Ovary (tissue), 9 donors: ENCODE measurements around the gene PCID2. TPM values are rescaled to one million over a fixed set of nuclear protein-coding genes. Genes with fewer than 3 reads are reported as not detected.

Source experiments
- DNase-seq, 5 donors: peaks; one replicate each; pipeline ENCODE4 v3.0.0-alpha.2; 2019 to 2020
- H3K27ac ChIP-seq, 2 donors: fragments of 200-600 bp; one replicate each; pipeline versions ENCODE4 v1.5.1 to v1.8.0; 2019 to 2022
- H3K27me3 ChIP-seq: fragments of 200-600 bp; one replicate; pipeline ENCODE4 v1.8.0; 2022
- H3K36me3 ChIP-seq: fragments of 200-600 bp; sonication (generic); one replicate; pipeline ENCODE4 v1.5.1; 2019
- H3K4me1 ChIP-seq: one replicate; pipeline ENCODE4 v1.8.1; 2013; ENCODE audit warnings: mild to moderate bottlenecking, moderate library complexity; ENCODE audit not compliant: insufficient read depth
- H3K4me3 ChIP-seq: fragments of 200-600 bp; sonication (generic); one replicate; pipeline ENCODE4 v1.5.1; 2017
- H3K9me3 ChIP-seq, 2 donors: fragments of 200-600 bp in 1 of 2; sonication (generic) in 1 of 2; one replicate each; pipeline versions ENCODE4 v1.5.1 to v1.8.1; 2013 to 2019; ENCODE audit warnings: mild to moderate bottlenecking in 1 of 2, moderate library complexity in 1 of 2
- CTCF ChIP-seq, 3 donors: fragments of 450-650 bp in 2 of 3; fragments of 200-600 bp in 1 of 3; IDR thresholded peaks; one replicate each; pipeline versions ENCODE4 v1.5.1 to v1.8.0; 2016 to 2022; ENCODE audit warnings: antibody characterized with exemption in 3 of 3, mild to moderate bottlenecking in 1 of 3
- EP300 ChIP-seq: sonication (generic); formaldehyde crosslinking; IDR thresholded peaks from one replicate; pipeline ENCODE4 v1.6.1; 2017; ENCODE audit warnings: antibody characterized with exemption
- POLR2A ChIP-seq: fragments of 450-650 bp; IDR thresholded peaks from one replicate; pipeline ENCODE4 v1.6.1; 2017; ENCODE audit warnings: antibody characterized with exemption, mild to moderate bottlenecking, moderate library complexity
- WGBS, 3 donors: extraction: QIAGEN DNeasy Blood & Tissue Kit in 1 of 3; methylation state at CpG; one replicate each; pipeline versions ENCODE4 v1.1.5 to v1.1.7; 2013 to 2017; 5-methylcytosine and 5-hydroxymethylcytosine counted together
- intact Hi-C, 4 donors: fragments of 100-400 bp; cut with DNase I; formaldehyde crosslinking; loops; one replicate each; pipeline versions ENCODE4 v1.11.0 to v1.15.1; 2022 to 2023
- polyA plus RNA-seq, 2 donors: library from polyadenylated mRNA; stranded (reverse); fragments of 200-250 nt in 1 of 2; fragments of 350-450 nt in 1 of 2; fragmentation: Illumina TruSeq in 1 of 2; extraction: RNeasy Lipid Tissue Mini Kit (QIAGEN cat#74804) in 1 of 2; gene quantifications; one replicate each; pipeline ENCODE4 v1.2.3, GENCODE V29; 2013 to 2014
- total RNA-seq, 7 donors: library from RNA; depleted of rRNA in 2 of 7; stranded (reverse); fragments of >200 nt in 2 of 7; fragmentation: NEBNext Ultra II Directional in 3 of 7; extraction: Animal tissue kit (Norgen Biotek cat#: 25700) in 3 of 7; gene quantifications; one replicate each; pipeline versions ENCODE4 v1.1.0 to v1.2.4, GENCODE V29; 2016 to 2023
- donor health status: DM: no; HTN: no; CAD: no; lungs with moderate emphysema.
- donor health status: DM: no; HTN: no; CAD: no.
- donor health status: Bipolar disorder and iron deficiency.
- donor health status: DM: yes; HTN: yes; CAD: no.
- donor health status: DM: no; HTN: no; CAD: no.
- donor health status: DM: yes; HTN: yes; CAD: no.

PCID2 gene
- total and polyA plus RNA-seq, 9 donors: 43.5 to 56.2 (median 53.5) TPM

DNA sequence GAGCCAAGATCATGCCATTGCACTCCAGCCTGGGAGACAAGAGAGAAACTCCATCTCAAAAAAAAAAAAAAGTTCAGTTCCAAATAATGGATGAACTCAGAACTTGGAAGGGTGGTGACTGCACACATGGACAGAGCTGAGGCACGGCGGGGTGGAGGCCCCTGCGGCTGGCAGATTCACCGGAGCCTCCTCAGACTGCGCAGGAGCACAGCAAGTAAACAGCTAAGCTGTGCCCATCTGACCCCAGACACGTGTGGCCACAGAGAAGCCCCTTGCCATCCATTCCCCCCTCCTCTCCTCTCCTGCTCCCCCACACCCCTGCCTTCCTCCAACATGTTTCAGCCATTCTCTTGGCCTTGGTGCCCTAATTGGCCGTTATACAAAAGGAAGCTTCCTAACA is 65.6 kb downstream of the PCID2 start:
- Histone ChIP-seq H3K4me1 (peaks cover 1% of the 10 kb centered on the region), H3K36me3 (no peaks in the 10 kb centered on the region), H3K4me3 (no peak overlapping the region), H3K27me3 (no peaks in the 10 kb centered on the region), H3K9me3 (no peaks in the 10 kb centered on the region), H3K27ac (no peak overlapping the region)
- peak in 1 of 5 donors; percentile 4 for DNase-seq
- WGBS, 3 donors: 80 to 83% (median 81%) methylated on average over 7 of the region's 7 CpGs
- intact Hi-C loops: no loop called here
- TF ChIP-seq POLR2A: no peak
- TF ChIP-seq CTCF (IDR thresholded peaks at IDR 0.05): no peak
- TF ChIP-seq EP300: no peak

GRCh38 chr13:113141601-113141970 is 66.9 kb downstream of the PCID2 start:
- peaks cover 1% of the 10 kb centered on the region for H3K4me1 ChIP-seq
- TF ChIP-seq EP300: no peak
- no peak for TF ChIP-seq POLR2A
- no peak for TF ChIP-seq CTCF (IDR thresholded peaks at IDR 0.05)
- WGBS, 3 donors: 80 to 88% (median 82%) methylated on average over 18 of the region's 18 CpGs
- H3K36me3 ChIP-seq: no peaks in the 10 kb centered on the region
- H3K9me3 ChIP-seq: no peaks in the 10 kb centered on the region
- H3K4me3 ChIP-seq: no peak overlapping the region
- no peak overlapping the region for H3K27ac ChIP-seq
- intact Hi-C loops: no loop called here
- peak in 1 of 5 donors; percentile 11 for DNase-seq
- no peaks in the 10 kb centered on the region for H3K27me3 ChIP-seq

DNA sequence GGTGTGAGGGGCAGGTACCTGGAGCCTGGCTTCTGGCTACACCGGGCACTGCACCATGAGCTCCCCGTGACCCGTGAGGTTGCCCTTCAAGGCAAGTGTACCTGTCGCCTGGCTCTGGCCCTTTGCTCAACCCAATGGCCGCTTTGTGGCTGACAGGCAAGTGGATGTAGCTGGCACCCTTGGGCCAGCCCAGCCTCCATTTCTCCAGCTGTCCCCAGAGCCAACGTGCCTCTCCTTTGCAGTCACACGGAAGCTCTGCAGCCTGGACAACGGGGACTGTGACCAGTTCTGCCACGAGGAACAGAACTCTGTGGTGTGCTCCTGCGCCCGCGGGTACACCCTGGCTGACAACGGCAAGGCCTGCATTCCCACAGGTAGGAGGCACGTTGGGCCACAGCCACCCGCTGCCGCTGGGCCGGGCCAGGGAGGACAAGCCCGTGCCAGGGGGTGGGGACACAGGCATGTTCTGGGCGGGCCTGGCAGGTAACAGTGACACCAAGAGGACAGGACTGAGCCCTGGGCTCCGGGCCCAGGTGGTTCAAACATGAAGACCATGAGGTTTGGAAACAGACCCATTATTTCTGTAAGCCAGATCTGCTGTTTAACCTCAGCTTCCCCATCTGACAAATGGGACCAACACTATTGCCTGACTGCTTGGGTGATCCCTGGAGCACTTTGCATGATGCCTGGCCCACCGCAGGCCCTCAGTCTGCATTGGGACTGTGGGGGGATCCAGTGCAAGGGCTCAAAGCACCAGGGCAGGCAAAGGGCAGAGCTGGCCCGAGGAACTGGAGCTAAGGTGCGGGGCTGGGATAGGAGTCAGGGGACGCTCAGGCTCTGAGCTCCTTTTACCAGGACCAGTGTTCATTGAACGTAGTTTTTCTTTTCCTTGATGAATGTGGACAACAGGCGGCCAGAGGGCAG is 67.5 kb downstream of the PCID2 start:
- no peak overlapping the region for H3K27ac ChIP-seq
- no peak overlapping the region for H3K4me3 ChIP-seq
- intact Hi-C loops: no loop called here
- no peaks in the 10 kb centered on the region for H3K9me3 ChIP-seq
- H3K36me3 ChIP-seq: no peaks in the 10 kb centered on the region
- TF ChIP-seq CTCF (IDR thresholded peaks at IDR 0.05): no peak
- TF ChIP-seq POLR2A: no peak
- TF ChIP-seq EP300: no peak
- H3K4me1 ChIP-seq: peaks cover 1% of the 10 kb centered on the region
- 93 to 97% (median 94%) methylated on average over 26 of the region's 26 CpGs for WGBS, 3 donors
- no peaks in the 10 kb centered on the region for H3K27me3 ChIP-seq
- peak in 2 of 5 donors; percentile 10 to 31 for DNase-seq

- intact Hi-C loops: no loop called here
- Histone ChIP-seq H3K27me3 (no peaks in the 10 kb centered on the region), H3K4me3 (no peak overlapping the region), H3K4me1 (peaks cover 1% of the 10 kb centered on the region), H3K27ac (no peak overlapping the region), H3K36me3 (no peaks in the 10 kb centered on the region), H3K9me3 (no peaks in the 10 kb centered on the region)
- TF ChIP-seq EP300 (no peak), CTCF (IDR thresholded peaks at IDR 0.05) (no peak), POLR2A (no peak)
- WGBS, 3 donors: 86 to 92% (median 90%) methylated on average over 5 of the region's 5 CpGs
- peak in 1 of 5 donors; percentile 2 for DNase-seq
Measured at GRCh38 chr13:113139577-113139976, 68.9 kb downstream of the PCID2 start.
